Stimulated activated CD4-positive, alpha-beta T cell treated with anti-CD3 and anti-CD28 coated beads, Interleukin-4, amount 100 ng/mL, for 4 hours (primary cell): ENCODE data around the gene PLEKHA6.

Source experiments
- DNase-seq, 2 experiments: peaks; one replicate each; pipeline ENCODE4 v3.0.0-alpha.2; 2020

Gene PLEKHA6

GRCh38 chr1:204282761-204283221 is 76.9 kb downstream of the PLEKHA6 start:
- no peak for DNase-seq

DNA sequence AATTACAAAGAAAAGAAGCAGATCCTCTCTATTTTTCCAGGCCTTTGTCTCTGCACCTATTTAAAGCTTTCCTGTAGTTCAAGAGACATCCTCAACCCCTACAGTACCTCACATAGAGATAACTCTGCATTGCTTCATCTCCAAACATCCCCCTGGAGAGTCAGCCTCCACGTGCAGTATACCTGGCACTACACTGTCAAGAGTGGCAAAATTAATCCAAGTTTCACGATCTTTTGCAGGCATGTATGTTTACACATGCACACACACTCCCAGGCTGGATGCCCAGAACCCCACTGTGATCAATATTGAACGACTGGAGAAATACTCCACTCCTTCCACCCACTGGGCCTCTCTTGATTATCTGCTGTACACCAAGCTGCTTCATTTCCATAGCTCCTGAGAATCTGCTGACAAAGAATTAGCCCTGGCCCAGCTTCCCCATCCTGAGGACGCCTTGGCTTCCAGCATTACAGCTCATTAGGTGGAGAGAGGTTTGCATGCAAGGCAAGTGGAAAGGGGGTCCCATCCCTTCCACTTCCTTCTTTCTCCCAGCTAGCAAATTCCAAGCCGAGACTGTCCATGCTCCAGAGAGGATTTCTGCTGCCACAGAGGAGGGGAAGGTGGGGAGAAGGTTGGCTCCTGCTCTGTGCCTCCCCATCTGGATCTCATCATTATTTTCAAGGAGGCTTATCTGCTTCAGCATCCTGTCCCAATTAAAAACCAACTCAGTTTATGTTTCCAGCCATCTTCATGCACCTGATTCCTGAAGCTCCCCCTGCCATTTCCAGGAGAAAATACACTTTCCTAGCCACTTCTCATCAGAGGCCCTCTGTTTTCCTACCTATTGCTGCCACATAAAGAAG is 79.4 kb downstream of the PLEKHA6 start:
- no peak for DNase-seq

- DNase-seq = no peak
These were observed 80.8 kb downstream of the PLEKHA6 start for GRCh38 chr1:204278958-204279357.

DNA sequence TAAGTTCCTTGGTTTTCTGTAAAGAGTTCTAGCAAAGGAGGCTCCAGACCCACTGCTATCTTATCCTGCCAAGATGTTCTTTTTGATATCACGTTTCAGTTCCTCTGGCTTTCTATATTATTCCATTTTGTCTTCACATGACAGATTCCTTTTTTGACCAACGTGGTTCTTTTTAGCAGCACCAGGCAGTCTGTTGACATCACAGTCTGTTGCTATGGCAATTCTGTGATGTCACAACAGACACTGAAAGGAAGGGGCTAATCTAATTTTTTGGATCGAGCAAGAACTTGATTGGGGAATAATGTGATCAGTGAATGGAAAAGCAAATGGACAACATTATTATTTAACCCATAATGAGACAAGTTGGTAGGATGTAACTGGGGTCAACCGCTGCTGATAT is 81.5 kb downstream of the PLEKHA6 start:
- DNase-seq = no peak

GRCh38 chr1:204277563-204278219 is 82.0 kb downstream of the PLEKHA6 start:
- DNase-seq = no peak

DNA sequence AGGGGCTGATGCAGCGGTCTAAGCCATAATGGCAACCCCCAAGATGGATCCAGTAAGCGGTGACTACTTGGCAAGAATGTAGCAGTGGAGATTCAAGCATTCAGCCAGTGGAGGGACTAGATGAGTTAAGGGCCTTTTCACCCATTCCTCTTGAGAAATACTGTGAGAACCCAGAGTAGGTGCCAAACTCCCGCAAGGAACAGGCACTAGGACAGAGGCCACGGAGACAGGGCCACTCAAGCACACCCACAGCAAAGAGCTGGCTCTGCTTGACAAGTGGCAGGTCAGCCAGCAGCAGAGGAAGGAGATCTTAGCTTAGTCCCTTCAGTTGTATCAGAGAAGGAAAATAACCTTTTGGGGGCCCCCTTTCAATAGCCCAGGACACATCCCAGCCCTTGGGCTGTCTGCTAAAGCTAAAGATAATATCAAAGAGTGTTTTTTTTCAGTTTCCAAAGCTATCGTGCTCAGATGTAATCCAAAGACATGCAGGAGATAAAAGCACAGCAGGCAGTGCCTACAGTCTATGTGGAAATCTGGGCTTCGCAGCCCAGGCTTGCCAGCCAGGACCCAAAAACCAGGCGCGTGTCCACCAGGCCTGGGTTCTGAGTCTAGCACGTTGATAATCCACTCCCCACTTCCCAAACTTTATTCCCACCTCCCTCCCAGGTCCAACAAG is 83.9 kb downstream of the PLEKHA6 start:
- DNase-seq = no peak

DNA sequence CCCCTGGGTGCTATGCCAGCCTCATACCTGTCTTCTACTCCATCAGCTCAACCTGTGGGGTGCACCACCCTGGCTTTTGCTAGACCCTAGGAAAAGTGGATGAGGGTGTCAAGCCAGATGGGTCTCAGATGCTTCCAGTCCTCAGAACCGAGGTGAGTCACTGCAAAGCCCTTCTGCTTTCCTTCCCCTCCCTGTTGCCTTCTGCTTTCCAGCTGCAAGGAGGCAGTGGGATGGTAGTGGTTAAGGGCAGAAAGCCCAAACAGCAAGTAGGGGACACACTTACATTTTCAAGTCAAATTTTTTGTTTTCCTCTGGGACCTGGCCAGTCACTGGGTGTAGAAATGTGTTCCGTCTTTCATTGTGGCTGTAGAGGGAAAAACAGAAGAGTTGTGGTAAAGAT is 85.3 kb downstream of the PLEKHA6 start:
- no peak for DNase-seq

- no peak for DNase-seq
These were observed 87.2 kb downstream of the PLEKHA6 start for GRCh38 chr1:204272505-204272904.

DNA sequence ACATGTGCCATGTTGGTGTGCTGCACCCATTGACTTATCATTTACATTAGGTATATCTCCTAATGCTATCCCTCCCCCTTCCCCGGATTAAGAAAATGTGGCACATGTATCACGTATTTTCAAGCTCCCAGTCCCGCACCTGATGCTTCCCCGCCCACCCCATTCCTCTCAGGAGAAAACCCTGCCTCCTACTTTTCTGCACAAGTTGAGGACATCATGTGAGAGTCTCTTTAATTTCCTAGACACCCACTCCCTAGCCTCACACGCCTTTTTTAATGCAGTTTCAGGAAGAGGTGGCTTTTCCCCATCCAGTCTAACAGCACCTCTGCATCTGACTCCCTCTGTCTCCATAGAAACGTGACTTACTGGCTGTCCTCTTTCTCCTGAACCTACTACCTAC is 87.8 kb downstream of the PLEKHA6 start:
- DNase-seq = no peak

- DNase-seq = no peak
These were observed 91.6 kb downstream of the PLEKHA6 start for GRCh38 chr1:204268101-204268500.

DNA sequence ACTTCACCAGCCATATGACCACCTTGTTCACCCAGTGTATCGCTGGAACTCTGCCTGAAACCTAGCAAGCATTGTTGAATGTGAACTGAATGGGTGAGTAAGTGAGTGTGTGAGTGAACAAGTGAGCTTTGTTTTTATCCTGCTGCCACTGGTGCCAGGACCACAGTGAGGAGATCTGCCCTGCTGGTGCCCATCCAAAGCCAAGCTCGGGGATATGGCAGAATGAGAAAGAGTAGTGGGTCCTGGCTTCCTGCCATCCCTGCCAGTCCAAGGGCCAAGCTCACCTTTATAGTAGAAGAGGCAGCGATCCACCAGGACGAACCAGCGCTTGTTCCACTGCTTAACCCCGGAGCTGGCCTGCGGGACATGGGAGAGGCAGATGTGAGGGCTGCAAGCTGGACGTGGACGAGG is 92.5 kb downstream of the PLEKHA6 start:
- no peak for DNase-seq

DNA sequence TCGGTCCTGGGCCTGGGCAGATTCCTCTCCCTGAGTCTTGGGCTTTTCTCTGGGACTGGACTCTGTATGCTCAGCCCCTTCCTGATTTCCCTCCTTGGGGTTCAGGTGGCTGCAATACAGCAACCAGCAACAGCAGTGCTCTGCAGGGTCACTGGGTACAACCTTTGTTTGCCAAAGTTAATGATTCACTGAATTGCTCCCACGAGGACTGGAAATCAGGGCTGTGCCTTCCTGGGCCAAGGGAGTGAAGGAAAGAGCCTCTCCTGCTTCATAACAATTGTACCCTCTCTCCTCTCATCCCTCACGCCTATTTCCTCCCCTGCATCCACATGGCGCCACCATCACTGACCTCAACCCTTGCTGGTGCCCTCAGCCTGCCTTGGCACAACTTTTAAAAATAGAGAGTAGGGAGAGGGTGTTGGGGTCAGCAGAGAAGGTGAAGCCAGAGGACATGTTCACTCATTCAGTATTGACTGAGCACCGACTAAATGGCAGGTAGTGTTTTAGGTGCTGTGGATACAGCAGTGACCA is 93.2 kb downstream of the PLEKHA6 start:
- no peak for DNase-seq

GRCh38 chr1:204265665-204266064 is 94.1 kb downstream of the PLEKHA6 start:
- DNase-seq = no peak

DNA sequence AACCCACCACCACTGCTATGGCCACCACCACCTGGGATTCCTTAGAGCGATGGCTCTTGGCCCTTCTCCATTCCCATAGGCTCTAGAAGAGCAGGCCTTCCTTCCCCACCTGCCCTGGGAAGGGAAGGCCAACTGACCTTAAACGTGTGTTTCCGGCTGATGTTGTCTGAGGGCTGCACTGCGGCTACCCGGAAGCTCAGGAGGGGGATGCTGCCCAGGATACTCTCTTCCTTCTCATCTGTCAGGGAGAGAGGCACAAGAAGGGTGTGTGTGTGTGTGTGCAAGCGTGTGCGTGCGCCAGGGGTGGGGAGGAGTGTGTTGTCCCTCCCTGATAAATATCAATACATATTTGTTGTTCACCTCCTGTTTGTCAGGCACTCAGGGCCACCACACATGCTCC is 94.9 kb downstream of the PLEKHA6 start:
- DNase-seq = no peak

GRCh38 chr1:204263254-204263910 is 96.3 kb downstream of the PLEKHA6 start:
- no peak for DNase-seq

DNA sequence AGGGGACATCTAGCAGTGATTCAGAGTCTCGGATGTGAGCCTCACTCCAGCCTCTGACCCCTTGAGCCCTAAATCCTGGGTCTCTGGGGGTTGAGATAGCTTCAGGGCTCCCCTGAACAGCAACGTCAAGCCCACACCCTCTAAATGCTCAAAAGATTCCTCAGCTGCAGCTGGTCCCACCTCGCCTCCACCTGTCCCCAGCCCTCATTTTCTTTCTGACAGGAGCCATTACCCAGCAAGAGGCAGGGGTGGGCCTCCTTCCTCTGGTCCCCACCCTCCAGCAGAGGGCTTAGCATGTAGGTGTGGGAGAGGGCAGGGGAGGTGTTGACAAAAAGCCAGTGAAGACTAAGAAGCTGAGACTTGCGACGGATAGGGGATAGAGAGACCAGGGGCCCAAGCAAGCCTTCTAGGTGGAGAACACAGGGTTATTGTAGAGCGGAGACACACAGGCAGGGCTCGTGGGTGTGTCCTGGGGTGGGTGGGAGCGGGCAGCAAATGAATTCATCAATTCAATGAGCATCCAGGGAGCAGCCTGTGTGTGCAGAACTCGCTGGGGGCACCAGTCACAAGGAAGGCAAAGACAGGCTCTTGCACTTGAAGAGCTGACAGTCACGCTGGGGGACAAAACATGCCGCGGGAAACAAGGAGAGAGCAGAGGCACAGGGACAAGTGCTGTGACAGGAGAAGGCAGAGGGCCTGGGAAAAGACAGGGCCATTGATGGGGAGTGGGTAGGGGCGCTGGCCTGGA is 97.0 kb downstream of the PLEKHA6 start:
- no peak for DNase-seq

- DNase-seq = no peak
These were observed 97.8 kb downstream of the PLEKHA6 start for GRCh38 chr1:204261746-204262505.

DNA sequence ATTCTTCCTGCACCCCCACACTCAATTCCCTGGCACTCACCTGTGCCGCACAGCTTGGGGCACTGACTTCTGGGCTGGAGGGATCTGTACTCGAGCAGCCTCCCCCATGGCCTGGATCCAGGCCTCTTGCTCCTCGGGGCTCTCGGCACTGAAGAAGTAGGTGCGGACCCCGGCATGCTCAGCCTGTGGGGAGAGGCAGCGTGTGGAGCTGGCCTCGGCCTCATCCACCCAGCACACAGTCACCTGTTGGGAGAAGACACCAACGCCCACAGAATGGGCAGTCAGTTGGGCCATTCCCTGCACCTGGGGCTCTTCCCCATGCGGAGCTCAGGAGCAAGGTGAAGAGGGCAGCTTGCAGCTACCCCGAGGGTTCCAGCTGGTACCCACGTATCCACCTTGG is 98.5 kb downstream of the PLEKHA6 start:
- DNase-seq = no peak

- DNase-seq = no peak
These were observed 99.0 kb downstream of the PLEKHA6 start for GRCh38 chr1:204260601-204261197.

GRCh38 chr1:204259782-204260181 is 99.9 kb downstream of the PLEKHA6 start:
- DNase-seq = no peak

DNA sequence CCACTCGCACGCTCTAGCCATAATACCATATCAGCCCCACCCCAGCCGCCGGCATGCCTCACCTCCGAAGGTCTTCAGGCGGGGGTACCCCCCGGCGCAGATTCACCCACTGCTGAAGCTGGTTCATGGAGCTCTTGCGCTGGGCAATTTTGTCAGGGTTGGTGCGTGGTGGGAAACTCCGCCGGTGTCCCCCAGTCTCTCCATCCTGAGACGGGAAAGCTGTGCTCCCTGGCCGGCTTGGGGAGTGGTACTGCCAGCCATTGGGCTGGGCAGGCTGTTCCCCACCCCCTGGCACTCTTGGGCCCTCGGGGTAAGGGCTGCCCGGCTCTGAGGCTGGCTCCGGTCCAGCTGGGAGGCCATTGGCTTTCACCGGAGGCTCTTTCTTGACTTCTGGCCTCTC is 100.5 kb downstream of the PLEKHA6 start:
- no peak for DNase-seq
